Upper lobe of right lung (tissue), 1 donor: ENCODE results near the gene NPHP1. TPM values are rescaled to one million over a fixed set of nuclear protein-coding genes. Genes with fewer than 3 reads are reported as not detected.
A peak's percentile ranks its signal among the peaks of the same experiment; 100 is the strongest.
"Not testable (repeated sequence)": the region's sequence is repeated elsewhere in the genome, so short reads cannot be mapped to it uniquely, and the experiment has no call there.

Source experiments
- ATAC-seq: fragments of 200-7000 bp; cut with Tn5 transposase; one replicate; pipeline ENCODE4 v1.9.1; 2020; ENCODE audit warnings: mild to moderate bottlenecking, moderate library complexity
- DNase-seq: peaks from one replicate; pipeline ENCODE4 v3.0.0-alpha.2; 2020
- H3K27ac ChIP-seq: fragments of 200-600 bp; one replicate; pipeline ENCODE4 v1.8.0; 2022
- H3K27me3 ChIP-seq: fragments of 200-600 bp; one replicate; pipeline ENCODE4 v1.8.0; 2022; ENCODE audit warnings: mild to moderate bottlenecking
- H3K36me3 ChIP-seq: fragments of 200-600 bp; one replicate; pipeline ENCODE4 v1.8.0; 2022
- H3K4me1 ChIP-seq: fragments of 200-600 bp; one replicate; pipeline ENCODE4 v1.8.0; 2022
- H3K4me3 ChIP-seq: fragments of 200-600 bp; one replicate; pipeline ENCODE4 v1.8.0; 2022; ENCODE audit warnings: mild to moderate bottlenecking
- H3K9me3 ChIP-seq: fragments of 200-600 bp; one replicate; pipeline ENCODE4 v1.8.0; 2022
- intact Hi-C: fragments of 100-400 bp; cut with DNase I; formaldehyde crosslinking; loops from one replicate; pipeline ENCODE4 v1.11.0; 2022
- total RNA-seq: library from RNA; stranded (reverse); fragmentation: NEBNext Ultra II Directional; extraction: Animal tissue kit (Norgen Biotek cat#: 25700); gene quantifications from one replicate; pipeline ENCODE4 v1.2.1, GENCODE V29; 2021
- TF ChIP-seq, protein P1 (sequence below): fragments of 200-600 bp; IDR thresholded peaks from one replicate; pipeline ENCODE4 v1.8.0; 2022; ENCODE audit warnings: antibody characterized with exemption
- donor health status: DM: no; HTN: yes; CAD: no; lungs with severe emphysema.

Gene NPHP1
- total RNA-seq, 1 donor from 2014 or later, result 4.1 TPM

DNA sequence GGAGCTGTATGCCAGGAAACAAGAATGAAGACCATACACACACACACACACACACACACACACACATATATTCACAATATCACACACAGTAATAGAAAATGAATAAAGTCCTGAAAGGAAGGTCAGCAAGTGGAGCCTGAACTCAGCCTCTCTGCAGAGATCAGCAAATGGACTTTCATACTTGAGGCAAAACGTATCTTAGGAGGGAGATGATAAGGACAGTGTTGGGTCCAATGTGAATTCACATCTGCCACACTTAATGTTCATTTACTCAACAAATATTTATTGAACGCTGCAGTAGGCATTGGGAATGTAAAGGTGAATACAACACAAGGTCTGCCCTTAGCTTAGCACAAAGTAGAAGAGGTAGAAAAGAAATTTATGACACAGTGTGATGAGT, 10.3 kb upstream of the NPHP1 start:
- TF ChIP-seq, protein P1, sequence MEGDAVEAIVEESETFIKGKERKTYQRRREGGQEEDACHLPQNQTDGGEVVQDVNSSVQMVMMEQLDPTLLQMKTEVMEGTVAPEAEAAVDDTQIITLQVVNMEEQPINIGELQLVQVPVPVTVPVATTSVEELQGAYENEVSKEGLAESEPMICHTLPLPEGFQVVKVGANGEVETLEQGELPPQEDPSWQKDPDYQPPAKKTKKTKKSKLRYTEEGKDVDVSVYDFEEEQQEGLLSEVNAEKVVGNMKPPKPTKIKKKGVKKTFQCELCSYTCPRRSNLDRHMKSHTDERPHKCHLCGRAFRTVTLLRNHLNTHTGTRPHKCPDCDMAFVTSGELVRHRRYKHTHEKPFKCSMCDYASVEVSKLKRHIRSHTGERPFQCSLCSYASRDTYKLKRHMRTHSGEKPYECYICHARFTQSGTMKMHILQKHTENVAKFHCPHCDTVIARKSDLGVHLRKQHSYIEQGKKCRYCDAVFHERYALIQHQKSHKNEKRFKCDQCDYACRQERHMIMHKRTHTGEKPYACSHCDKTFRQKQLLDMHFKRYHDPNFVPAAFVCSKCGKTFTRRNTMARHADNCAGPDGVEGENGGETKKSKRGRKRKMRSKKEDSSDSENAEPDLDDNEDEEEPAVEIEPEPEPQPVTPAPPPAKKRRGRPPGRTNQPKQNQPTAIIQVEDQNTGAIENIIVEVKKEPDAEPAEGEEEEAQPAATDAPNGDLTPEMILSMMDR, result no peak
- Histone ChIP-seq H3K27ac (no peak overlapping the region), H3K36me3 (no peaks in the 10 kb centered on the region), H3K4me1 (peaks cover 12% of the 10 kb centered on the region), H3K27me3 (no peaks in the 10 kb centered on the region), H3K4me3 (no peak overlapping the region), H3K9me3 (no peaks in the 10 kb centered on the region)
- no peak for ATAC-seq
- intact Hi-C loops, result no loop called here
- no peak for DNase-seq

DNA sequence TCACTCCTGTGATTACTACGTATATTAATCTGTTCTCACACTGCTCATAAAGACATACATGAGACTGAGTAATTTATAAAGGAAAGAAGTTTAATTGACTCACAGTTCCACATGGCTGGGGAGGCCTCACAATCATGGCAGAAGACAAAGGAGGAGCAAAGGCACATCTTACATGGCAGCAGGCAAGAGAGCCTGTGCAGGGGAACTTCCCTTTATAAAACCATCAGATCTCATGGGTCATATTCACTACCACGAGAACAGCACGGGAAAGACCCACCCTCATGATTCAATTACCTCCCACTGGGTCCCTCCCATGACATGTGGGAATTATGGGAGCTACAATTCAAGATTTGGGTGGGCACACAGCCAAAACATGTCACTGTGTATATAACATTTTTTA, 8.7 kb upstream of the NPHP1 start:
- DNase-seq, H3K27me3 ChIP-seq, H3K27ac ChIP-seq, ATAC-seq, H3K9me3 ChIP-seq, H3K36me3 ChIP-seq, intact Hi-C loops, H3K4me3 ChIP-seq: not testable (repeated sequence)
- H3K4me1 ChIP-seq, result peaks cover 12% of the 10 kb centered on the region

DNA sequence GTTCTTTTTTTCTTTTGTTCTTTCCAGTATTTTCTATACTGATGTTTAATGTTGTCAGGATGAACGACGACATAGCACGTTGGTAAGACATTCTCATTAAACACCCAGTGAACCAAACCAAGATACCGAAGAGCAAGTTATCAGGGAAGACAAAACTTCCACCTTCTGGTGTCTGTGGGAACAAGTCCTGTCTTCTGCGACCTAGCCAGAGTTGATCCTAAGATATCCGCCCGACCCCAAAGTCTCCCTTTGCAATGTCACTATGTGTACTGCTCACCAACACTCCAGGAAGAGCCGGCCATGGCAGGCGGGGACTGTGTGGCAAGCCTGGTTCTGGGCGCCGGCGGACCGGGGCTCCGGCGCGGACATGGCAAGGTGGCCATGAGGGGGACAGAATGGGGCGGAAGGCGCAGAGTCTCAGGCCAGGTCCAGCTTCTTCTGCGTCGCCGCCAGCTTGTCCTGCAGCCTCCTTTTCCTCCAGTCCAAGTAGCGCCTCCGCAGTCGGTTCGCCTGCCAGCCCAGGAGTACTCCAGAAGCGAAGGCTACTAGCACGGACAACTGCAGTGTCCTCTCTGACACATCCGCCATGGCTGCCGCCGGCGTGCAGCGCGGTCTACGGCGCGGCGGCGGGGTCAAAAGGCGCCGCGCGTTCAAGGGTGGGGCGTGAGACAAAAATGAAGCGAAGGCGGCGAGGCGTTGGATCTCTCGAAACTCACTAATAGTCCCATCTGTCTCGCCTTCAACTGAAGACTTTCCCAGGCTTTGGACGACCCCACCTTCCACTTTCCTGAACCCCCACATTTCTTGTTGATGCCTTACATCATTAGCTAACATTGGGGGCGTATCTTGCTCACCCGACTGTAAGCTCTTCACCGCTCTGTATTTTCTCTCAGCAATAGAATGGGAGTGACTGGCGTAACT, 7.4 kb upstream of the NPHP1 start, which contains the start of gene MTLN:
MTLN (minus strand) TSS at position 610 of the 921 bp plus-strand sequence; CDS start at position 588, 22 bp downstream.
- Histone ChIP-seq H3K36me3 (no peaks in the 10 kb centered on the region), H3K4me3 (peak within 1 kb of the TSS; percentile 81), H3K4me1 (peaks cover 12% of the 10 kb centered on the region), H3K27ac (peak within 1 kb of the TSS; percentile 85), H3K27me3 (no peaks in the 10 kb centered on the region), H3K9me3 (no peaks in the 10 kb centered on the region)
- DNase-seq (peak; percentile 86), ATAC-seq (peak; percentile 97)
- intact Hi-C loops, result no loop called here
- TF ChIP-seq, protein P1, result no peak

DNA sequence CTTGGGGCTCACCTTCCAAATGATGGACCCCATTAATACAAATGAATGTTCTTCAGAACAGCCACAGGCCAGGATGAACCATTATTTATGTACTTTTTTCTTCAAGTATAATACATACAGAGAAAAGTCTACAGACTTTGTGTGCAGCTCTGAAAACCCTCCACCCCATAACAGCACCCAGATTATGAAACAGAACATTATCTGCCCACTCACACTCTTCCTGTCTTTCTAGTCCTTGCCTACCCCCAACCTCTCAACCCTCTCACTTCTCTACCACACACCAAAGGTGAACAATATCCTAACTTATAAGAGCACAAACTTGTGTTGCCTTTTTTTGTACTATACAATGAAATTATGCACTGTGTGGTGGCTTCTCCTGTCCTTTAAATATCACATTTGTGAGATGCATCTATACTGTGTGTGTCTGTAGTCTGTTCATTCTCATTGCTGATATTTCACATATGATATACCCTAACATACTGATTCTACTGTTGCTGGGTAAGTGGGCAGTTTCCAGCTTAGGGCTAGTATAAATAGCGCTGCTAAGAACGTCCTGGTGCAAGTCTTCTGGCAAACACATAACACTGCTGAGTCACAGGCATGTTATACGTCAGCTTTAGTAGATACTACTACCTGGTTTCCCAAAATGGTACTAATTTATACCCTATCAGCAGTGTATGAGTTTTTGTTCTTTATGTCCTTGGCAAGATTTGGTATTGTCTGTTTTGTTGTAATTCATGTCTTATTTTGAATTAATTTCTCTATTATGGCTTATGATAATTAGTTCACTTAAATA, 1.0 kb upstream of the NPHP1 start:
- DNase-seq (no peak), ATAC-seq (no peak)
- H3K36me3 ChIP-seq, result no peaks in the 10 kb centered on the region
- intact Hi-C loops, result no loop called here
- H3K4me1 ChIP-seq, result peaks cover 3% of the 10 kb centered on the region
- no peaks in the 10 kb centered on the region for H3K9me3 ChIP-seq
- TF ChIP-seq, protein P1, result no peak
- no peaks in the 10 kb centered on the region for H3K27me3 ChIP-seq
- H3K27ac ChIP-seq, result no peak overlapping the region
- no peak overlapping the region for H3K4me3 ChIP-seq

DNA sequence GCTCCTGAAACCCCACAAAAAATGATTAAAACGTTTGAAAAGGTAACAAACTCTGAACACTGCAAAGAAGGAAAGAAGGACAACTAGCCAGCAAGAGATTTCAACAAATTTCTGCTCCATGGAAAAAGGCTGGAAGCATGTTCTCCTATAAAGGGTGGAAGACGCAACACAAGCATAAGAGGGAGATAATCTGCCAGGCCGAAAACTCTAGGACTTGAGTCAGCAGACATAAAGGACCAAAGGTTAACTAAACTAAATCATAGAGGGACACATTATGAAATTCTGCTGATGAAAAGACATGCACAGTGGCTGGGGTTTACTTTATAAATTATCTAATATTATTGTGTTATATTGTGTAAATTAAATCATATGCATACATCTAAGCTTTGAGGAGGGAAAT, 6.8 kb downstream of the NPHP1 start:
- DNase-seq (no peak), ATAC-seq (no peak)
- intact Hi-C loops, result no loop called here

More for the DNA sequence above, 6.8 kb downstream of the NPHP1 start:
- no peaks in the 10 kb centered on the region for H3K4me1 ChIP-seq
- no peaks in the 10 kb centered on the region for H3K27me3 ChIP-seq
- H3K4me3 ChIP-seq, result no peak overlapping the region
- H3K36me3 ChIP-seq, result no peaks in the 10 kb centered on the region
- no peak overlapping the region for H3K27ac ChIP-seq
- TF ChIP-seq, protein P1, result no peak
- no peaks in the 10 kb centered on the region for H3K9me3 ChIP-seq
